CD4-positive, alpha-beta T cell treated with Interleukin-12 subunit alpha and Interleukin-12 subunit beta, for 1 hour (primary cell): ENCODE results near the gene APOO.
"Not testable (repeated sequence)": the region's sequence is repeated elsewhere in the genome, so short reads cannot be mapped to it uniquely, and the experiment has no call there.

Experiments used
- DNase-seq: peaks from one replicate; pipeline ENCODE4 v3.0.0-alpha.2; 2020

The APOO gene

DNA sequence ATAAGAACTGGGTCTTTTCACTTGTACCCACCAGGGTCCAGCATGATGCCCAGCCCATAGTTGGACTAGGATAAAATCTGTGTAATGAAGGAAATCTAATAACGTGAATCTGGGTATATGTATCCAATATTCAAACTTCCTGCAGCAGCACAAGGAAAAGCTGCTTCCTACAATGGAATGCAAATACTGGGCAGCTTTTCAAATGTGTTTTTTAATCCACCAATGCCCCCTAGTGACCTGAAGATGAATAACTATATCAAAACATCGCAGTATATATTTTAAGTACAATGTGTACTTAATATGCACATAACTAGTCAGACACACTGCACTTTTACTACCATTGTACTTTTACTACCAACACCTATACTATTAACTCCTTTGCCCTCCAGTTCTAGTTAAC is 5.3 kb downstream of the APOO start:
- DNase-seq: peak; percentile 54

DNA sequence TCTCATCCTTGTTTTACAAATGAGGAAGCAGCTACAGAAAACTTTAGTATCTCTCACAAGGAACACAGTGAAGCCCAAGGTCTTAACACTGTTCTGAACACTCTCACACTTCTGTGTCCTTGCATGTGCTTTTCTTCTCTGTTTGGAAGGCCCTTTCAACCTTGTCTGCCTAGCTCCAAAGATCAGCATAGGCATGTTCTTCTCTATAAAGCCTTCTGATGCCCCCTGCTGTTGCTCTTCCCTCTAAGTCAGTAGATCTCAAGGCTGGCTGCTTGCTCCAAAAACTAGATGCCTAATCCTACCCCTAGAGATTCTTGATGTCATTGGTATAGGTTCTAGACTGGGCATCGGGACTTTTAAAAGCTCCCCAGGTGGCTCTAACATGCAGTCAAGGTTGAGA is 5.9 kb downstream of the APOO start:
- peak; percentile 58 for DNase-seq

DNA sequence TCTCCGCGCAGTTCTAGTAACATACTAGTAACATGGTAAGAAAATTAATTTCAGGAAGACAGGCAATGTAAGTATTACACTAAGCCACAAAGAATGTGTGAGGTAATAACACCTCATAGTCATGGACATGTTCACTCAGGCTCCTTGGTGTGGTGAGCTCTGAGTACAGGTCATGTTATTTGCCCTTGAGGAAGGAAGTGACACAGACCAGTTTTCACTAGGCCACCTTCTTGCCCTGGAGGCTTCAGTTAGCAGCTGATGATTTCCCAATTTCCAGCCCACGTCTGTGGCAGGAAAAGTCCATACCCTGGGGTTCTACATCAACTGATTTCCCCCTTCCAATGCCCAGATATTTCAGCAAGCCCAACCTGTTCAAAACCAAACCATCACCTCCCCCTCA is 6.7 kb downstream of the APOO start:
- DNase-seq: no peak

DNA sequence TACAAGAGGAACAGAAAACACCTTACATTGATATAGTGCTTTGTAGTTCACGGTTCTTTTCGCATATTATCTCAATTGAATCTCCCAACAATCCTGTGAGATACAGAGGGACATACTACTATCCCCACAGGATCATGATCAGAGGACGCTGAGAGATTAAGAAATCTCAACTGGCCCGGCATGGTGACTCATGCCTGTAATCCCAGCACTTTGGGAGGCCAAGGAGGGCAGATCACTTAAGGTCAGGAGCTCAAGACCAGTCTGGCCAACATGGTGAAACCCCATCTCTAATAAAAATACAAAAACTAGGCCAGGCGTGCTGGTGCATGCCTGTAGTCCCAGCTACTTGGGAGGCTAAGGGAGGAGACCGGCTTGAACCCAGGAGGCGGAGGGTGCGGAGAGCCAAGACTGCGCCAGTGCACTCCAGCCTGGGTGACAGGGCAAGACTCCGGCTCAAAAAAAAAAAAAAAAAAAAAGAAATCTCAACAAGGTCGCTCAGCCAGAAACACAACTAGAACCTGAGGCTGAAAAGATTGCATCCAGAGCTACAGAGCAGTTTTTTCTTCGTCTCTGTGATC is 7.4 kb downstream of the APOO start:
- DNase-seq: no peak

DNA sequence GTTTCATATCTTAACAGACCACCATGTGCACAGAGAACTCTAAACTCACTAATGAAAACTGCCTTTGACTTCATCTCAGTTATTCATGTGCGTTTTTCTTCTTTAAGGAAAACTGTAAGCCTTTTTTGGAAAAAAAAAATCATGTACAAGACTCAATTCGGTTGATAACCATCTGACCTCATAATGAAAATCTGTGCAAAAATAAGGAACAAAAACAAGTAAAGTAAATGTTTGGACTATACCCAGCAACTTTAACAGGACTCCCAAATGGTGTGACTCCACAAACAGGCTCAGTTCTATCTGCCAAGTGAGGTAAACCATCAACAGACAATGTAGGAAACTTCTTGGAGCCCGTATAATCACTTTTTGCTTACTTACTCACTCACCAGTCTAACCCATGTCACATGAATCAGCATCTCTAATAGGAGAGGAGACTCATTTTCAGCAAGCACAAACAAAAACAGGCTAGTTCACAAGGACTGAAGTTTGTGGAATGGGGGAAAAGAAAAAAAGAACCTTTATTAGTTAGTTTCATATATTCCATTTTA is 9.3 kb downstream of the APOO start:
- no peak for DNase-seq

DNA sequence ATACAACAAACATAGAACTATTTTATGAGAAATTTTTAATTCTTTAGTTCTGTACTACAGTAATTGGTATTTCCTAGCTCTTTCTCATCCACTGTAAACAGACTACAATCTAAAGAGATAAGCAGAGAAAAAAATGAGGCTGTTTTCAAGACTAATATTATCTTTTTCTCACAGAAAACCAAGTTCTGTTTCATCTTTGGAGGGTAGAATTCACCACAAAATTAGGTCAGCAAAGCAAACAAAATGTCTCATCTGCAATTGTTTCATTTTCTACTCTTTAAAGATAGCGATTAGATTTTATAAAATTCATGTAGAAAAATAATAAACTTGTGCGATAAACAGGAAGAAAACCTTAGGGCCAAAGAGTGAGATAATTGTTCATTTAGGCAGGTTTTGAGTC is 10.8 kb downstream of the APOO start:
- DNase-seq: no peak

DNA sequence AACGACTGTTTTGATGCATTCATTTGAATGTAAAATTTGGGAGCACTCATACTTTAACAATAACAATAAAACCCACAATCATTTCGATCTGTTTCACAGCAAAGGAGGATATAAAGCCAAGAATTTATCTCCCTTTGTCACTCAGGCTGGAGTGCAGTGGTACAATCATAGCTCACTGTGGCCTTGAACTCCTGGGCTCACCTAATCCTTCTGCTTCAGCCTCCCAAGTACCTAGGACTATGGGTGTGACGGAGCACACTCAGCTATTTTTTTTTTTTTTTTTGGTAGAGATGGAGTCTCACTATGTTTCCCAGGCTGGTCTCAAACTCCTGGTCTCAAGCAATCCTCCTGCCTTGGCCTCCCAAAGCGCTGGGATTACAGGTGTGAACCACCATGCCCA is 11.2 kb downstream of the APOO start:
- DNase-seq: not testable (repeated sequence)

DNA sequence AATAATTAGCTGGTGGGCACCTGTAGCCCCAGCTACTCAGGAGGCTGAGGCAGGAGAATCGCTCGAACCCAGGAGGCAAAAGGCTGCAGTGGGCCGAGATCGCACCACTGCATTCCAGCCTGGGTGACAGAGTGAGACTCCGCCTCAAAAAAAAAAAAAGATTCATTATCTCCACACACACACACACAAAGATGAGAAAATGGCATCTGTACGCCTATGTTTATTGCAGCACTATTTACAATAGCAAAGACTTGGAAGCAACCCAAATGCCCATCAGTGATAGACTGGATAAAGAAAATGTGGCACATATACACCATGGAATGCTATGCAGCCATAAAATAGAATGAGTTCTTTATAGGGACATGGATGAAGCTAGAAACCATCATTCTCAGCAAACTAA is 12.7 kb downstream of the APOO start:
- DNase-seq: not testable (repeated sequence)

DNA sequence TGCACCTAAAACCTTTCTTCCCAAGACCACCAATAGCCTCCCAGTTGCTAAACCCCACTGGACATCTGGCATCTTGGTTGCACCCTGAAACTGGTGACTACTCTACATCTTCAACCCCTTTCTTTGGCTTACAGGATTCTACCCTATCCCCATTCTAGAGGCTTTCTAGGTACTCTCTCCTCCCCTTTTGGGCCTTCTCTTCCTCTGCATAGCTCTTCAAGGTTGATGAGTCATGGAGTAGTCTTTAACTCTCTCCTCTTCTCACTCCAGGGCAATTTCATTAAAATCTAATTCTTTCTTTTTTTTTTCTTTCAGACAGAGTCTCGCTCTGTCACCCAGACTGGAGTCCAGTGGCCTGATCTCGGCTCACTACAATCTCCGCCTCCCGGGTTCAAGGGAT is 16.8 kb downstream of the APOO start:
- no peak for DNase-seq

DNA sequence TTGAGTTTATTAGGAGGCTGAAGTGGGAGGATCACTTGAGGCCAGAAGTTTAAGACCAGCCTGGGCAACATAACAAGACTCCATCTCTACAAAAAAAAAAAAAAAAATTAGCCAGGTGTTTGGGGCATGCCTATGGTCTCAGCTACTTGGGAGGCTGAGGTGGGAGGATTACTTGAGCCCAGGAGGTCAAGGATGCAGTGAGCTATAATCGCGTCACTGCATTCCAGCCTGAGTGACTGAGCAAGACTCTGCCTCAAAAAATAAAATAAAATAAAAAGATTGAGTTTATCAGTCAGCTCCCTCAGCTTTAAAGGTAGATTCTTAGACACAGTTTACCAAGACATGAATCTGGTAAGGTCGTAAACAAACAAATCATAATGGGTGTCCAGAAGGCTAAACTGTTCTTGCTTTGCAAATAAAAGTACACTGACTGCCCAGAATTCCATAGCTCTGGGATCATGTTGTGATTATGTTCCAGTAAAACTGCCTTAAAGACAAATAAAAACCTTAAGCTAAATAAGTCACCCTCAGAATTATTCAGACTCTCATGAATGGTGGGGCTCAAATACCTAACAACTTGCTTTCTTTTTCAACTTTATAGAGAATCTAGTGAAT is 18.7 kb downstream of the APOO start:
- no peak for DNase-seq

DNA sequence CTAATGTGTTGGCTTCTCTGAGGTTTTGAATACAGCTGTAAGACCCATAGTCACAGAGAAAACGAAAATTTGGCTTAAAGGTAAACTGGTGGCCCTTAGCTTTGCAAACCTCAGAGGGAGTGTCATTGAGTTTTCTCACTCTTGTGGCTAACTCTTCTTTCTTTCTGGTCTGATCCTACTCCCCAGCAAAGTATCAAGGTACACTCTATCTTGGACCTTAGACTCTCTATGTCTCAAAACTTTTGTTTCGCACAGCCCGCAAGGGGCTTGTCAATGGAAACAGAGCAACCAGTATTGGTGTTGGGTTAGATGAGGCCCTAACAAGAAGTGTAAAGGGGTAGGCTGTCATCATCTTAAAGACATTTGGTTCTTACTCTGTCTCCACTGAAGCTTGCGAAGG is 19.8 kb downstream of the APOO start:
- no peak for DNase-seq

DNA sequence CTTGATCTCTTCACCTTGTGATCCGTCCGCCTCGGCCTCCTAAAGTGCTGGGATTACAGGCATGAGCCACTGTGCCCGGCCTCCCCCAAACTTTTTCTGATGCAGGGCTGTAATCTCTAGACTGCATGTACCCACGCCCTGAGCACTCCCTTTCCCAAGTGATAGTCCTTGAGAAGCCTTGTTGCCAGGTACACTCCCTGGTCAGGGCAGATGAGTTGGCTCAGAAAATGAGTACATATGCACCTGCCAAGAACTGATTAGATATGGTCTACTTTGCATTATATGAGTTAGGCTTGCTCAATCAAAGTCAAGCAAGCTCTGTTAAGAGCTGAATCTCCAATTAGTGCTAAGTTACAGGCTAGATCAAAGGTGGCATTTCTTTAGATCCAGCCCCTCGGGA is 20.3 kb downstream of the APOO start:
- DNase-seq: no peak

DNA sequence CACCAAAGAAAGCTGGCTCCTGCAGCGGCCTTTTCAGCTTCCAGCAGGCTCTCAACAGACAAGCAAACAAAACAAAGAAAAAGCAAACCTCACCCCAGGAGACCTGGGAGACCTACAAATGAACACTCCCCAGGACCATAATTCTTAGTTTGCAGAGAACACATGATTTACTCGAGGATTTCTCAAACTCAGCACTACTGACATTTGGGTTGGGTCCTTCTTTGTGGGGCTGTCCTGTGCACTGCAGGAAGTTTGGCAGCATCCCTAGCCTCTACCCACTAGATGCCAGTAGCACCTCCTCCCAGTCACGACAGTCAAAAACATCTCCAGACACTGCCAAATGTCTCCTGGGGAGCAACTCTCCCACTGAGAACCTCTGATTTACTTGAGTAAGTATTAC is 21.9 kb downstream of the APOO start:
- no peak for DNase-seq

DNA sequence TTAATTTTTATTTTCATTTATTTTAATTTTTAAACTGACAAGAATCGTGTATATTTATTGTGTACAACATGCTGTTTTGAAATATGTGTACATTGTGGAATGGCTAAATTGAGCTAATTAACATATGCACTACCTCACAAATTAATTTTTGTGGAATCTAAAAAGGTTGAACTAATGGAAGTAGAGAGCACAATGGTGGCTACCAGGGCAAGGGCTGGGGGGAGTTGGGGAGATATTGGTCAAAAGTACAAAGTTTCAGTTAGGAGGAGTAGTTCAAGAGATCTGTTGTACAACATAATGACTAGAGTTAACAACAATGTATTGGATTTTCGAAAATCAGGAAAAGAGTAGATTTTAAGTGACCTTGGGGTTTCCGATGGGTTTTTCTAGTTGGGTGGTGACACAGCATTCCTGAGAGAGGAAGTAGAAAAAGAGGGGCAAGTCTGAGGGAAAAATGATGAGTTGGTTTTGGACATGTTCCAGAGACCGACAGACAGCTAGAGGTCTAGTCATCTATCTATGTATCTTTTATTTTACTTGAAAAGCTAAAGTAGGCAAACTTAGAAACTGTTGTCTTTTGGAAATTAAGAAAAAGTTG is 23.2 kb downstream of the APOO start:
- no peak for DNase-seq

DNA sequence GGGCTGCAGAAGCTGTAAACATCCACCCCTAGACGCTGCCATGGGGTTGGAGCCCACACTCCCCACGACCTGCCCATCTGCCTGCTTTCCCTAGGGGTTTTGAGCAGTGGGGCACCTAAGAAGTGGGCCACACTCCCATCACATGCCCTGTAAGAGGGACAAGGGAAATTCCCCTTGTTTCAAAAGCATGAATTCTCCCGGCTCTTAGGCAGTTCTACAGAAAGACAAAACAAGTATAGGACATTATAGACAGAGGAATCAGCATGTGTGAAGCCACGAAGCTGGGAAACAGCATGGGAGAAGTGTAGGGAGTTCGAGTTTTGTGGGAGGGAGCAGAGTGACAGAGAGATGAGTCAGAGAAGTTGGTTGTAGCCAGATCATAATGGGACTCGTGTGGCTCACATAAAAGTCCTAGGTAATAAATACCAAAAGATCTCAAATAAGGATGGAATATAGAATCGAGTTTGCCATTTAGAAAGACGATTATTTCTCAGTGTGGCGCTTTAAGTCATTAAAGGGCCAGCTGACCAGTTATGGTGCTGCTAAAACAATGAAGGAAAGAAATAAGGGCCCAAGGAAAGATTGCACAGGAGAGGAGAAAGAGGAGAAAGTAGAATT is 23.9 kb downstream of the APOO start:
- no peak for DNase-seq

DNA sequence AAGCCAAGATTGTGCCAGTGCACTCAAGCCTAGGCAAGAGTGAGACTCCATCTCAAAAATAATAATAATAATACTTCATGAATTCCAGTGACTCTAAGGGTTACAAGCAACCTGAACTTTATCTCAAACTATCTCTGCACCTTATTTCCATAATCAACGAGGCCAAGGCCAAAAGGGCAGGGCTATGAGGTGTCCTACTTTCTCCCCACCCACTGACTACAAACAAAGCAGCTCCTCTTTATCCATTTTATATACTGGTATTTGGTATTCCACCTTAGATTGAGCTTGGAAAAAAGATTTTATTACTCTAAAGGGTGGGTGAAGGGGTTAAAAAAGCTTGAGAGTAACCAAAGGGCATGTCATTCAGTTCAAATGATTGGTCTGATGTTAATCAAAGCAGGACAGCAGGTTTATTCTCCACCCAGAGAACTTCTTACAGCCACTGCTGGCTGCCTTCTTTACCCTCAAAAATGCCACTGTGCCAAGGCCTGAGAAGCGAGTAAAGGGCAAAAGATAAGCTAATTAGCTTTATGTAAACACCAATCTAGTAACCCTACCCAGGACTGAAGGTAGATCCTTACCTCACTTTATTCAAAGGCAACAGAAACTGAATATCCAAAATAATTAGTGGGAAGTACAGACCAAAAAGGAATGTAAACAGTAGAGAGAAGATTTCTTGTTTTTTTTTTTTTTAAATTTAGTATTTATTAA is 28.2 kb downstream of the APOO start:
- DNase-seq: no peak

DNA sequence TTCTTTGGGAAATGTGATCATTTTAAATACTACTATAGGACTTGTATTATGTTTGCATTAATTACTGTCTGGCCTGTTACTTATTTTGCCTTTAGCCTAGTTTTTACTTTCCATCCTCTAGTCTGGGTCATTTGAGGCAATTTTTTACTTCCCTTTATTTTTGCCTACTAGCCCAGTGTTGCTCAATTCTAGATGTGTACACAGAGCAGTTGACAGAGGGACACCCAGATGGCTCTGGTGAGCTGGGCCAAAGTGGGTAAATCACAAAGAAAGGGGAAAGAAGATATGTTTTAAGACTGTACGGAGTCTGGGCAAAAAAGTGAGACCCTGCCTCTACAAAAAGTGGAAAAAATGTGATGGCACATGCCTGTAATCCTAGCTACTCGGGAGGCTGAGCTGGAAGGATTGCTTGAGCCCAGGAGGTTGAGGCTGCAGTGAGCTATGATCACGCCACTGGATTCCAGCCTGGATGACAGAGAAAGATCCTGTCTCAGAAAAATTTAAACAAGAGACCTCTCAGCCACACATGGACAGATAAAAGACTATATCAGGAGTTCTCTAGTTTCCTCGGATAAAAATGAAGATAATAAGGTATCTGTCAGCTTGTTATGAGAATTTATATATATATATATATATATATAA is 35.7 kb downstream of the APOO start:
- no peak for DNase-seq

DNA sequence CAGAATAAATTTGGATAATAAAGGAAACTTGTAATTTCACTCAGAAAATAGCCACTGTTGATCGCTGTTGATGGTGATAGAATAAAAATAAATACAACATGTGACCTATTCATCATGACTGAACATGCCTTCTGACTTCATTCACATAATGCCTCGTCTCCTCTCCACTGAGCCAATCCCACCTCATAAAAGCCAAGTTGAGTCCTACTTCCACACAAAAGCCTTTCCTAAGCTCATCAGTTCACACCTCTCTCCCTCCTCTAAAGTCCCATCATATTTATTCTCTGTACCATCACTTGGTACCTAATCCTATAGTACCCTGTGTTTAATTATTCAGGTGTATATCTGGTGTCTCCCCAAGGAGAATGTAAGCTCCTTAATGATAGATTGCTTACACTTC is 37.7 kb downstream of the APOO start:
- DNase-seq: no peak

DNA sequence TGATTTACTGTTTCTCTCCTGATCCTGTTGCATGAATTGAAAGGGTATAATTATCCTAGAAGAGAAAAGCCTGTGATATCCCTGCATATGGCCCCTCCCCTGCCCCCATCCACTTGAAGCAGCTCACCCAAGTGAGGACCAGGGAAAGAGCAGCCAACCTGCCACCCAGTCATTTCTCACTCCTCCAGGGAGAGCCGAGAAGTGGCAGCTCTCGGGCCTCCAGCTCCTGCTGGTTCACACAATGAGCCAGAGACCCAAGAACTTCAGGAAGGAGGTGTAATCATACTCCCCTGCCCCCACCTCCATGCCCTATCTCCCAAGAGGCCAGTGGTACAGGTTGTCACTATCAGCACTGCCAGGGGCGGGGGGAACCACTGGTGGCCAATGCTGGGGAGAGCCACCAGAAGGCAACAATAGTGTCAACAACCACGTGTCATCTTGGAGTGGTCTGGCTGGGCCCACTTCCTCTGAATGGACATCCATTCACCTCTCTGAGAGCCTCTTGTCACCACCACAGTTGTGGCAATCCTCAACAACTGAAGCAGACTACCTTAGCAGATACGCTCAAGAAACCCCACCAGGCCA is 42.9 kb downstream of the APOO start:
- no peak for DNase-seq

DNA sequence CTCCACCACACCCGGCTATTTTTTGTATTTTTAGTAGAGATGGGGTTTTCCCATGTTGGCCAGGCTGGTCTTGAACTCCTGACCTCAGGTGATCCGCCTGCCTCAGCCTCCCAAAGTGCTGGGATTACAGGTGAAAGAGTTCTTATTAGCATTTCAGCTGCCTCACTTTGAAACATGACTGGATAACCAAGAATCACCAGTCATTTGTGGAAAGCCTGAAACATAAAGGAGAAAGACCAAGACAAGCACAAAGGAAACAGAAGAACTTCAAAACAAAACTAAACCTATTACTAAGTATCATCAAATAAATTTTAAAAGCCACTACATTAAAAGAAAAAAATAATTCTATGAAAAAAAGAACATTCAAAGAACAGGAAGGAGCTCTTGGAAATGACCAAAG is 45.8 kb downstream of the APOO start:
- not testable (repeated sequence) for DNase-seq

DNA sequence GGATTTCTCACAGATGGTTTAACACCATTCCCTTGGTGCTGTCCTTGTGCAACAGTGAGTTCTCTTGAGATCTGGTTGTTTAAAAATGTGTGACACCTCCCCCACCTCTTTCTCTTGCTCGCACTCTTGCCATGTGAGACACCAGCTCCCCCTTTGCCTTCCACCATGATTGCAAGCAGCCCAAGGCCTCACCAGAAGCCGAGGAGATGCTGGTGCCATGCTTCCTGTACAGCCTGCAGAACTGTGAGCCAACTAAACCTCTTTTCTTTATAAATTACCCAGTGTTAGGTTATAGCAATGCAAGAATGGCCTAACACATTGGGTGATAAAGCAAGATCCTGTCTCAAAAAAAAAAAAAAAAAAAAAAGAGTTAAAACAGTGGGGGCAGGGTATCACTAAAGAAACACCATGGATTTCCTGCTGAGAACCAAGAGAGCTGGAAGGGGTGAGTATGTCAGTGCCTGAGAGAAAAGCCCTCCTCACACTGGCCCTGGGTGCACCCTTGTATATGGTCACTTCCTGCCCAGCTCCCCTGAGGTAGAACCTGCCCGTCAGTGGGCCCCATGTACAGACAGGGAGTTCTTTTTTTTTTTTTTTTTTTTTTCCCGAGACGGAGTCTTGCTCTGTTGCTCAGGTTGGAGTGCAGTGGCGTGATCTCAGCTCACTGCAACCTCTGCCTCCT is 46.4 kb downstream of the APOO start:
- DNase-seq: no peak

DNA sequence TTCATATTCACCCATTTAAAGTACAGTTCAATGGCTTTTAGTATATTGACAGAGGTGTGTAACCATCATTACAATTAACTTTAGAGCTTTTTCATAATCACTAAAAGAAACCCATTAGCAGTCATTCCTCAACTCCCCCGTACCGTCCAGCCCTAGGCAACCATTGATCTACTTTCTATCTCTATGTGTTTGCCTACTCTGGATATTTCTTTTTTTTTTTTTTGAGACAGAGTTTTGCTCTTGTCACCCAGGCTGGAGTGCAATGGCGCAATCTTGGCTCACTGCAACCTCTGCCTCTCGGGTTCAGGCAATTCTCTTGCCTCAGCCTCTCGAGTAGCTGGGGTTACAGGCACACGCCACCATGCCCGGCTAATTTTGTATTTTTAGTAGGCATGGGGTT is 48.5 kb downstream of the APOO start:
- not testable (repeated sequence) for DNase-seq
